ENCODE data around the gene GAK. TPM values are rescaled to one million over a fixed set of nuclear protein-coding genes. Genes with fewer than 3 reads are reported as not detected.
"Not testable (repeated sequence)": the region's sequence is repeated elsewhere in the genome, so short reads cannot be mapped to it uniquely, and the experiment has no call there.

The GAK gene
- total RNA-seq, 1 experiment from 2014 or later = 81.1 TPM

- Histone ChIP-seq H3K4me3 (no peak overlapping the region), H3K9me3 (replicated peaks) (no peaks in the 10 kb centered on the region), H3K36me3 (no peaks in the 10 kb centered on the region), H3K4me1 (no peaks in the 10 kb centered on the region), H3K27ac (no peak overlapping the region), H3K27me3 (no peaks in the 10 kb centered on the region)
- peak in 1 of 2 experiments; percentile 7 for DNase-seq
Measured at GRCh38 chr4:951186-951585, 19.1 kb upstream of the GAK start.

- Histone ChIP-seq H3K27ac (no peak overlapping the region), H3K27me3 (no peaks in the 10 kb centered on the region), H3K4me3 (no peak overlapping the region), H3K4me1 (no peaks in the 10 kb centered on the region), H3K36me3 (no peaks in the 10 kb centered on the region), H3K9me3 (replicated peaks) (no peaks in the 10 kb centered on the region)
- no peak for DNase-seq
Measured at GRCh38 chr4:950136-951020, 18.3 kb upstream of the GAK start.

GRCh38 chr4:949656-950055, 17.5 kb upstream of the GAK start:
- Histone ChIP-seq H3K36me3 (no peaks in the 10 kb centered on the region), H3K4me3 (no peak overlapping the region), H3K27ac (no peak overlapping the region), H3K9me3 (replicated peaks) (no peaks in the 10 kb centered on the region), H3K27me3 (no peaks in the 10 kb centered on the region), H3K4me1 (no peaks in the 10 kb centered on the region)
- DNase-seq = no peak

GRCh38 chr4:948936-949300, 16.8 kb upstream of the GAK start:
- DNase-seq = no peak
- Histone ChIP-seq H3K9me3 (replicated peaks) (no peaks in the 10 kb centered on the region), H3K36me3 (no peaks in the 10 kb centered on the region), H3K27me3 (no peaks in the 10 kb centered on the region), H3K4me3 (no peak overlapping the region), H3K4me1 (no peaks in the 10 kb centered on the region), H3K27ac (no peak overlapping the region)

GRCh38 chr4:948101-948935, 16.2 kb upstream of the GAK start:
- Histone ChIP-seq H3K27me3 (no peaks in the 10 kb centered on the region), H3K27ac (no peak overlapping the region), H3K36me3 (no peaks in the 10 kb centered on the region), H3K4me3 (no peak overlapping the region), H3K4me1 (no peaks in the 10 kb centered on the region), H3K9me3 (replicated peaks) (no peaks in the 10 kb centered on the region)
- no peak for DNase-seq

- Histone ChIP-seq H3K4me3 (no peak overlapping the region), H3K9me3 (replicated peaks) (no peaks in the 10 kb centered on the region), H3K4me1 (no peaks in the 10 kb centered on the region), H3K36me3 (no peaks in the 10 kb centered on the region), H3K27ac (no peak overlapping the region), H3K27me3 (no peaks in the 10 kb centered on the region)
- DNase-seq = no peak
Measured at GRCh38 chr4:947491-947971, 15.4 kb upstream of the GAK start.

- Histone ChIP-seq H3K27ac (no peak overlapping the region), H3K9me3 (replicated peaks) (no peaks in the 10 kb centered on the region), H3K27me3 (no peaks in the 10 kb centered on the region), H3K4me1 (no peaks in the 10 kb centered on the region), H3K36me3 (no peaks in the 10 kb centered on the region), H3K4me3 (no peak overlapping the region)
- DNase-seq = no peak
Measured at GRCh38 chr4:946517-947471, 14.7 kb upstream of the GAK start.

- DNase-seq = no peak
- H3K27ac ChIP-seq = no peak overlapping the region
- no peaks in the 10 kb centered on the region for H3K27me3 ChIP-seq
- H3K36me3 ChIP-seq = no peaks in the 10 kb centered on the region
- H3K9me3 ChIP-seq (replicated peaks) = no peaks in the 10 kb centered on the region
- no peaks in the 10 kb centered on the region for H3K4me1 ChIP-seq
- no peak overlapping the region for H3K4me3 ChIP-seq
Measured at GRCh38 chr4:946103-946450, 14.0 kb upstream of the GAK start.

- DNase-seq = no peak
- no peaks in the 10 kb centered on the region for H3K4me1 ChIP-seq
- H3K36me3 ChIP-seq = no peaks in the 10 kb centered on the region
- H3K4me3 ChIP-seq = no peak overlapping the region
- no peaks in the 10 kb centered on the region for H3K9me3 ChIP-seq (replicated peaks)
- no peaks in the 10 kb centered on the region for H3K27me3 ChIP-seq
- H3K27ac ChIP-seq = no peak overlapping the region
Measured at GRCh38 chr4:945274-946102, 13.4 kb upstream of the GAK start.

GRCh38 chr4:939508-939907, 7.4 kb upstream of the GAK start:
- not testable (repeated sequence) for H3K36me3 ChIP-seq; DNase-seq; H3K4me3 ChIP-seq; H3K4me1 ChIP-seq; H3K9me3 ChIP-seq (replicated peaks); H3K27ac ChIP-seq; H3K27me3 ChIP-seq

GRCh38 chr4:932713-933070, 576 bp upstream of the GAK start:
- Histone ChIP-seq H3K4me1 (peaks cover 13% of the 10 kb centered on the region), H3K27me3 (no peaks in the 10 kb centered on the region), H3K36me3 (no peaks in the 10 kb centered on the region), H3K4me3 (peak overlapping the region; percentile 86), H3K9me3 (replicated peaks) (no peaks in the 10 kb centered on the region), H3K27ac (peak overlapping the region; percentile 47)
- DNase-seq = peak in 1 of 2 experiments; percentile 26

- 0 out of 2 replicates have a peak, but pooled peaks cover under 1% of the 10 kb centered on the region for H3K36me3 ChIP-seq
- no peaks in the 10 kb centered on the region for H3K27me3 ChIP-seq
- H3K9me3 ChIP-seq (replicated peaks) = no peaks in the 10 kb centered on the region
- peak overlapping the region; percentile 47 for H3K27ac ChIP-seq
- DNase-seq = peak in 1 of 2 experiments; percentile 24
- peaks cover 13% of the 10 kb centered on the region for H3K4me1 ChIP-seq
- H3K4me3 ChIP-seq = peak overlapping the region; percentile 86
Measured at GRCh38 chr4:931194-931959, 739 bp downstream of the GAK start.

GRCh38 chr4:930827-931193, 1.3 kb downstream of the GAK start:
- Histone ChIP-seq H3K4me1 (peaks cover 13% of the 10 kb centered on the region), H3K9me3 (replicated peaks) (no peaks in the 10 kb centered on the region), H3K27me3 (no peaks in the 10 kb centered on the region), H3K36me3 (0 out of 2 replicates have a peak, but pooled peaks cover 3% of the 10 kb centered on the region), H3K27ac (no peak overlapping the region), H3K4me3 (peak overlapping the region; percentile 86)
- peak in 1 of 2 experiments; percentile 13 for DNase-seq
